ENCODE data around the gene SEZ6. TPM values are rescaled to one million over a fixed set of nuclear protein-coding genes. Genes with fewer than 3 reads are reported as not detected.

Gene SEZ6
- total RNA-seq, 1 experiment from 2014 or later: not detected

- intact Hi-C loops (cut with micrococcal nuclease): no loop called here
- Mint-ChIP-seq H3K36me3 (ENCODE audit: insufficient read depth, unreplicated experiment) (peaks cover 65% of the 10 kb centered on the region), H3K4me3 (ENCODE audit: unreplicated experiment) (no peak overlapping the region), H3K9me3 (ENCODE audit: unreplicated experiment) (no peaks in the 10 kb centered on the region), H3K4me1 (ENCODE audit: insufficient read depth, unreplicated experiment) (peaks cover 20% of the 10 kb centered on the region), H3K27ac (ENCODE audit: low read depth, unreplicated experiment) (peak overlapping the region; percentile 62), H3K27me3 (ENCODE audit: insufficient read depth, unreplicated experiment) (no peaks in the 10 kb centered on the region)
- CTCF ChIA-PET: interaction anchor here (0.6 to 2.5 kb wide), 7 partner anchors 9 to 165 kb away, joined by 3 to 13 read pairs (median 4); no protein-coding TSS in a partner anchor
- TSS peak; percentile 21 for BruUV-seq (replicated peaks)
- no peak for TF ChIP-seq CTCF (IDR thresholded peaks at IDR 0.05; ENCODE audit: unreplicated experiment)
- POLR2A ChIA-PET: interaction anchor here (0.8 to 6.0 kb wide), 9 partner anchors 11 to 199 kb away, joined by 3 to 30 read pairs (median 6); no protein-coding TSS in a partner anchor
- DNase-seq (ENCODE audit: unreplicated experiment): peak; percentile 88
Measured at GRCh38 chr17:28925912-28926365, 79.9 kb downstream of the SEZ6 start.

- Mint-ChIP-seq H3K36me3 (ENCODE audit: insufficient read depth, unreplicated experiment) (peaks cover 95% of the 10 kb centered on the region), H3K27me3 (ENCODE audit: insufficient read depth, unreplicated experiment) (no peaks in the 10 kb centered on the region), H3K4me1 (ENCODE audit: insufficient read depth, unreplicated experiment) (peaks cover 4% of the 10 kb centered on the region), H3K9me3 (ENCODE audit: unreplicated experiment) (peaks cover 4% of the 10 kb centered on the region), H3K4me3 (ENCODE audit: unreplicated experiment) (no peak overlapping the region), H3K27ac (ENCODE audit: low read depth, unreplicated experiment) (no peak overlapping the region)
- BruUV-seq (replicated peaks): no TSS peak
- TF ChIP-seq CTCF (IDR thresholded peaks at IDR 0.05; ENCODE audit: unreplicated experiment): no peak
- intact Hi-C loops (cut with micrococcal nuclease): no loop called here
- no peak for DNase-seq (ENCODE audit: unreplicated experiment)
- CTCF ChIA-PET: interaction anchor here (1.3 kb wide), 1 partner anchor 194 kb away, joined by 4 read pairs; the partner anchor contains the start of gene TLCD1
- POLR2A ChIA-PET: no interaction called here
Measured at GRCh38 chr17:28920201-28920600, 85.6 kb downstream of the SEZ6 start.

- H3K27ac Mint-ChIP-seq (ENCODE audit: low read depth, unreplicated experiment): no peak overlapping the region
- TF ChIP-seq CTCF (IDR thresholded peaks at IDR 0.05; ENCODE audit: unreplicated experiment): no peak
- H3K4me3 Mint-ChIP-seq (ENCODE audit: unreplicated experiment): no peak overlapping the region
- no peaks in the 10 kb centered on the region for H3K27me3 Mint-ChIP-seq (ENCODE audit: insufficient read depth, unreplicated experiment)
- H3K36me3 Mint-ChIP-seq (ENCODE audit: insufficient read depth, unreplicated experiment): peaks cover 95% of the 10 kb centered on the region
- ChIA-PET CTCF (interaction anchor here (0.5 to 2.8 kb wide), 10 partner anchors 8 to 451 kb away, joined by 3 to 22 read pairs (median 3); no protein-coding TSS in a partner anchor), POLR2A (interaction anchor here (1.1 kb wide), 1 partner anchor 154 kb away, joined by 3 read pairs; no protein-coding TSS in a partner anchor)
- intact Hi-C loops (cut with micrococcal nuclease): loop anchor here (5.0 kb wide), 1 partner anchor 156 kb away; no protein-coding TSS in a partner anchor
- peaks cover 9% of the 10 kb centered on the region for H3K4me1 Mint-ChIP-seq (ENCODE audit: insufficient read depth, unreplicated experiment)
- no TSS peak for BruUV-seq (replicated peaks)
- no peak for DNase-seq (ENCODE audit: unreplicated experiment)
- H3K9me3 Mint-ChIP-seq (ENCODE audit: unreplicated experiment): peaks cover 10% of the 10 kb centered on the region
Measured at GRCh38 chr17:28918295-28918694, 87.5 kb downstream of the SEZ6 start.

DNA sequence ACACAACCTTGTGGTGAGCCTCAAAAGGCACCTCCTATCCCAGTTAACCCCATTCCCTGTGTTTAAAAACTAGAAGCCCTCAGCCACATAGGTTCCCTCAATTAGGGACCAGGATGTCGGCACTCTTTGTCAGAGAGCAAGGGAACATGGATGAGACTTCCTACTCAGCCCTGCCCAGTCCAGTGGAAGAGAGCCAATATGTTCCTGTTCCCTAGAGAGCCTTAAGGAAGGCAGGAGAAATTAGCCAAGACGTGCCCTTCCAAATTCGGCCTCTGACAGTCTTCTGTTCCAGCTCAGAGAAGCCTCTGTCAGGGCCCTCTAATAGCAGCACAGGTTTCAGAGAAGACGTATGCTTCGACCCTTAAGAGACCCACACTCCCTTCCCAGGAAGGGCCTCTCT lies 88.4 kb downstream of the SEZ6 start:
- ChIA-PET CTCF (interaction anchor here (0.6 to 2.8 kb wide), 8 partner anchors 8 to 191 kb away, joined by 3 to 22 read pairs (median 4); partner anchors contain the start of gene FLOT2), POLR2A (no interaction called here)
- Mint-ChIP-seq H3K4me1 (ENCODE audit: insufficient read depth, unreplicated experiment) (peaks cover 9% of the 10 kb centered on the region), H3K27me3 (ENCODE audit: insufficient read depth, unreplicated experiment) (no peaks in the 10 kb centered on the region), H3K27ac (ENCODE audit: low read depth, unreplicated experiment) (no peak overlapping the region), H3K9me3 (ENCODE audit: unreplicated experiment) (peaks cover 10% of the 10 kb centered on the region), H3K4me3 (ENCODE audit: unreplicated experiment) (no peak overlapping the region), H3K36me3 (ENCODE audit: insufficient read depth, unreplicated experiment) (peaks cover 99% of the 10 kb centered on the region)
- no peak for DNase-seq (ENCODE audit: unreplicated experiment)
- intact Hi-C loops (cut with micrococcal nuclease): loop anchor here (5.0 kb wide), 1 partner anchor 155 kb away; no protein-coding TSS in a partner anchor
- no peak for TF ChIP-seq CTCF (IDR thresholded peaks at IDR 0.05; ENCODE audit: unreplicated experiment)
- no TSS peak for BruUV-seq (replicated peaks)
